Mononuclear cell (primary cell): Measurements from ENCODE around the gene RFWD3. TPM values are rescaled to one million over a fixed set of nuclear protein-coding genes. Genes with fewer than 3 reads are reported as not detected.

Experiments
- H3K27me3 ChIP-seq: 2 replicates; pipeline ENCODE4 v1.6.0; 2011; ENCODE audit warnings: low read length, control low read depth; ENCODE audit not compliant: insufficient read depth
- H3K4me1 ChIP-seq: 2 replicates; pipeline ENCODE4 v1.5.1; 2011; ENCODE audit warnings: mild to moderate bottlenecking, low read length, control low read depth; ENCODE audit not compliant: insufficient read depth
- H3K4me3 ChIP-seq: 2 replicates; pipeline ENCODE4 v1.5.1; 2011; ENCODE audit warnings: mild to moderate bottlenecking, low read length, moderate library complexity
- H3K9me3 ChIP-seq: 2 replicates; pipeline ENCODE4 v1.5.1; 2011; ENCODE audit warnings: low read depth, mild to moderate bottlenecking, control low read depth, low read length
- total RNA-seq: library from RNA; depleted of rRNA; stranded (reverse); fragments of >200 nt; gene quantifications from one replicate; pipeline ENCODE4 v1.2.3, GENCODE V29; 2012

The RFWD3 gene
- total RNA-seq, 1 donor: 24.9 TPM

DNA sequence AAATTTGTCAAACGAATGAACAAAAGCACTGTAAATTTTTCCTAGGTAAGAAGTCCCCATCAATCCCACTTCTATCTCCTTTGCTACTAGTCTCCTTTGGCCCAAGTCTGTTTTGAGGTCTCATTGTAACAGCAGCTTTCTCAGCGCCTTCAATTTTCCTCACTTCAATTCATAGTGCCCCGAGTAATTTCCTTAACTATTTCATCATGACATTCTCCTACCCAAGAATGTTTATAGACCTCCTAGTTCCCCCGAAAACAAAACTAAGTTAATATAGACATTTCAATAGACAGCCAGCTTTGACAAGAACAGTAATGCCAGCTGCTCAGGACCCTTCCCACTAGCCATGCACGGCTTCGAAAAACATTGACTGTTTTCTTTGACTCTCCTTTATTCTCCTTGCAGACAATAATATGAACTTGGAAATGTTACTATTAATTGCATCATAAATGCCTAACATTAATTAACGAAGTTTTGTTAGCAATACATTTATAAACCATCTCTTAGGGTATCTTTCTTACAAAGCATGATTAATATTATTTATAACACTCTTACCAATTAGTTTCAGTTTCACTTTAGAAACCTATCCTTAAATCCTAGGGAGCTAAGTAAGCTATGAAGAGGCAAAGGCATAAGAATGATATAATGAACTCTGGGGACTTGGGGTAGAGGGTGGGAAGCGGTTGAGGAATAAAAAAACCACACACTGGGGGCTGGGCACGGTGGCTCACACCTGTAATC, 82.6 kb downstream of the RFWD3 start:
- Histone ChIP-seq H3K4me1 (peaks cover 30% of the 10 kb centered on the region), H3K27me3 (no peaks in the 10 kb centered on the region), H3K9me3 (no peaks in the 10 kb centered on the region), H3K4me3 (no peak overlapping the region)

DNA sequence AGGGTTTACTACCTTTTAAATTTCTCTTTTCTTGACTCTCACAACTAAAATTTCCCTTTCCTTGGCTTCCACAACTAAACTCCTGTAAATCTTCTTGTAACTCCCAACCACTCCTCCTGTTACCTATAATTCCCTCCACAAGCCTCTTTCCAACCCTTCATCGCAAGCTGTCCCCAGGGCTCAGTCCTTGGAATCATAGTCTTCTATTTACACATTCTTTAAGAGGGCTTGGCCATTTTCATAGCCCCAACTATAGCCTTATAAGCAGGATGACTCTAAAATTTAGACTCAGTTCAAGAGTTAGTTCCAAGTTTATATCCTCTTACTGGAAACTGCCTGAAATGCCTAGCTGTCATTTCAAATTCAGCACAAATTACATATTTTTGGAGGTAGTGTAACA, 83.7 kb downstream of the RFWD3 start:
- Histone ChIP-seq H3K4me1 (peaks cover 22% of the 10 kb centered on the region), H3K27me3 (no peaks in the 10 kb centered on the region), H3K9me3 (no peaks in the 10 kb centered on the region), H3K4me3 (no peak overlapping the region)

DNA sequence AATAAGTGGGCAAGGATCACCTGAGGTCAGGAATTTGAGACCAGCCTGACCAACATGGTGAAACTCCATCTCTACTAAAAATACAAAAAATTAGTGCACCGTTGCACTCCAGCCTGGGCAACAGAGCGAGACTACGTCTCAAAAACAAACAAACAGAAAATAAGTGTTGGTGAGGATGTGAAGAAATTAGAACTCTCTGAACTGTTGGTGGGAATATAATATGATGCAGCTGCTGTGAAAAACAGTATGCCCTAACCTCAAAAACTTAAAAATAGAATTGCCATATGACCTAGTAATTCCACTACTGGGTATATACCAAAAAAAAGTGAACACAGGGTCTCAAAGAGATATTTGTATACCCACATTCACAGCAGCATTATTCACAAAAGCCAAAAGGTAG, 85.8 kb downstream of the RFWD3 start:
- Histone ChIP-seq H3K9me3 (no peaks in the 10 kb centered on the region), H3K4me1 (peaks cover 20% of the 10 kb centered on the region), H3K27me3 (no peaks in the 10 kb centered on the region), H3K4me3 (no peak overlapping the region)

DNA sequence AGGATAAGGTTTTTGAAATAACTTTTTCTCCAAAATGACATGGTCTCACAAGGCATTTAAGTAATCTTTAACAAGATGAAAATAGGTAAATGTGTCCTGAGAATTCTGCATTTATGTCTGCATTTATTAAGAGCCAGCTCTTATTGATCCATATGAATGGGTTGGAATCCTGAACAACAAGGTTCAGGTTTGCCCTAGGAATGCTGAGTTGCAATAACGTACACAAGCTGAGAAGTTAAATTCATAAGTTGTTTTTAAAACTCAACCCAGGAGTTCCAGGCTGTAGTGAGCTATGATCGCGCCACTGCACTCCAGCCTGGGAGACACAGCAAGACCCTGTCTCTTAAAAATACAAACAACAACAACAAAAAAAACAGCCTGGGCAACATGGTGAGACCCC, 87.8 kb downstream of the RFWD3 start:
- no peaks in the 10 kb centered on the region for H3K27me3 ChIP-seq
- H3K4me3 ChIP-seq: no peak overlapping the region
- no peaks in the 10 kb centered on the region for H3K9me3 ChIP-seq
- H3K4me1 ChIP-seq: peaks cover 16% of the 10 kb centered on the region

DNA sequence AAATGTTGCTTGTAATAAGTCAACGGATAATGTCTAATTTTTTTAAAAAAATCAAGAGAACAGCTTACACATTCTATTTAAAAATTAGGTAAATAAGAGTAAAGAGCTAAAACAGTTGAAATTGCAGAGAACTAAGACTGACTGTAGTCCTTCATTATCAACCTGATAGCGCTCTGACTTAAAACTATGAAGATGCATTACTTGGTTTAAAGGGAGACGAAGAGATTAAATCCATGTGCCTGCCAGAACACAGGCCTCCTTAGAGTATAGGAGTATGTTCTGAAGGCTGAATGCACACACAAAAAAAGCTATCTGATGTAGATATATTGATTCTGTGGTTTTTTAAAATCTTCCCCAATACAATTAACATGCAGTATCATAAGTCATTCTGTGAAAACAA, 88.2 kb downstream of the RFWD3 start:
- peaks cover 20% of the 10 kb centered on the region for H3K4me1 ChIP-seq
- no peaks in the 10 kb centered on the region for H3K9me3 ChIP-seq
- H3K4me3 ChIP-seq: no peak overlapping the region
- H3K27me3 ChIP-seq: no peaks in the 10 kb centered on the region

DNA sequence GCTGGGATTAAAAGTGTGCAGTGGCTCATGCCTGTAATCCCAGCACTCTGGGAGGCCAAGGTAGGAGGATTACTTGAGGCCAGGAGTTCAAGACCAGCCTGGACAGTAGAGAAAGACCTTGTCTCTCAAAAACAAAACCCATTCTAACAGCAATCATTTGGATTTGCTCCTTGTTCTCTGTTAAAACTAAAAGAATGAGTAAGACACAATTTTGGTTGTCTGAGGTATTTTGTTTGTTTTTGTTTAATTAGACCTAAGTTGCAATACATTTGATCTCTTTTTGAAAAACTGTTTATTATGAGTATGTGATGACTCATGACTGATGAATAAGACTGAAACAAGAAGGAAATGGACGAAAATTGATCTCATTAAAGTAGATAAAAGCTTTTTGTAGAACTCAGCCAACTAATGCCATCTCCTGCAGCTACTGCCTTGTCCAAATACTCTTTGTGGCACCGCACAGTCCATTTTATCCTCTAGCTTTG, 88.8 kb downstream of the RFWD3 start:
- Histone ChIP-seq H3K27me3 (no peaks in the 10 kb centered on the region), H3K9me3 (no peaks in the 10 kb centered on the region), H3K4me3 (no peak overlapping the region), H3K4me1 (peaks cover 20% of the 10 kb centered on the region)

DNA sequence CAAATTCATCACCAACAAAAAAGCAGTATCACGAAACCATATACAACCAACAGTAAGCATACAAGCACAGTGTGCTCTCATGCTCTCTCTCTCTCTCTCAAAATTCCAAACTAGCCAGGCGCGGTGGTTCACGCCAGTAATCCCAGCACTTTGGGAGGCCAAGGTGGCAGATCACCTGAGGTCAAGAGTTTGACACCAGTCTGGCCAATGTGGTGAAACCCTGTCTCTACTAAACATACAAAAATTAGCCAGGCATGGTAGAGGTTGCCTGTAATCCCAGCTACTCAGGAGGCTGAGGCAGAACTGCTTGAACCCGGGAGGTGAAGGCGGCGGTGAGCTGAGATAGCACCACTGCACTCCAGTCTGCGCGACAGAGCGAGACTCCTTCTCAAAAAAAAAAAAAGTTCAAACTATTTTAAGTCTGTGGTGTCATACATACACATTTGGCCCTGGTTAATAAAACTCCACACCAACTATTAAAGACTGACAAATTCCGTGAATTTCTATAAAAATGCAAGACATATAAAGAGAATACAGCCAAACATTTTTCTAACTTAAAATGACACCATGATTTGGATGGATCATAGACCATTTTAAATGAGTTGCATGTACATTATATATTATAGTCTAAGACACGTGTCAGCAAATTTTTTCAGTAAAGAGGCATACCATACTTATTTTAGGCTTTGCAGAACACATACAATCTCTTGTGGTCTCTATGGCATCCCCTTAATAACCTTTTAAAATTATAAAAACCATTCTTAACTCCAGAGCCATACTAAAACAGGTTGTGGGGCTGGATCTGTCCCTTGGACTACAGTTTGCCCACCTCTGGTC, 90.7 kb downstream of the RFWD3 start:
- H3K27me3 ChIP-seq: no peaks in the 10 kb centered on the region
- H3K4me3 ChIP-seq: no peak overlapping the region
- no peaks in the 10 kb centered on the region for H3K9me3 ChIP-seq
- peaks cover 19% of the 10 kb centered on the region for H3K4me1 ChIP-seq

DNA sequence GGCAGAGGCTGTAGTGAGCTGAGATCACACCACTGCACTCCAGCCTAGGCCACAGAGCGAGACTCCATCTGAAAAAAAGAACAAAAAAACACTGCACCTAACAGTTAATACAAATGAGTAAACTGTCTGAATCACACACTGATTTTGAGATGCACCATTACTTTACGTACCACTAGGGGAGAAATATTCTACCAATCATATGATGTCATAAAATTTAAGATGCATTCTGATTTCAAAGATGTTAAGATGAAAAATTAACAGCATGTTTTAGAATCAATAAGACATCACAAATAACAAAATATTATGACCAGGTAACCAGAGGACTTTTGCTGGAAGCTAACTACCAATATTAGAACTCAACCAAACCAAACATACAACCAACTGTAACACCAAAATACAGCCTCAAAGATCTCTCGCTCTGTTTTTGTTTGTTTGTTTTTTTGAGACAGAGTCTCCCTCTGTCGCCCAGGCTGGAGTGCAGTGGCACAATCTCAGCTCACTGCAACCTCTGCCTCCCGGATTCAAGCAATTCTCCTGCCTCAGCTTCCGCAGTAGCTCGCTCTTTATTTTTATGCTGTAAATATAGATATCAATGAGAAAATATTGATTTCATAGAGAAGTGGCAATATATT, 91.4 kb downstream of the RFWD3 start:
- Histone ChIP-seq H3K9me3 (no peaks in the 10 kb centered on the region), H3K27me3 (no peaks in the 10 kb centered on the region), H3K4me1 (peaks cover 26% of the 10 kb centered on the region), H3K4me3 (no peak overlapping the region)

DNA sequence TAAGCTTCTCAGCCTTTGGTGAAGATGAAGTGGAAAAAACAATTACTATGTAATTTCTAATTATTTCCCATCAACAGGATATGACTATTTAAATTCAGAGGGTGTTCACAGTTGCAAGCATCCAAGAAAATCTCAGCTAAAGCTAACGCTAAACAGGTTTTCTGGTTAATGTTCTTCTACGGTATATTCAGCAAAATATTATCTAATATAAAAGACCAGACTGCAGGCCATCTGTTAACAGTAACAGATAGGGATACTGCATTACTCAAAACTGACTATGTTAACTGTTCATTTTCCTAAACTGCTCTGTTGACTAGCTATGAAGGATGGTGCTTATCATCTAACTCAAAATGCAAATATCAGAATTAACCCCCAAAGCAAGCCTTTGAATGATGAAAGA, 92.5 kb downstream of the RFWD3 start:
- H3K27me3 ChIP-seq: no peaks in the 10 kb centered on the region
- H3K4me3 ChIP-seq: no peak overlapping the region
- no peaks in the 10 kb centered on the region for H3K9me3 ChIP-seq
- peaks cover 26% of the 10 kb centered on the region for H3K4me1 ChIP-seq

DNA sequence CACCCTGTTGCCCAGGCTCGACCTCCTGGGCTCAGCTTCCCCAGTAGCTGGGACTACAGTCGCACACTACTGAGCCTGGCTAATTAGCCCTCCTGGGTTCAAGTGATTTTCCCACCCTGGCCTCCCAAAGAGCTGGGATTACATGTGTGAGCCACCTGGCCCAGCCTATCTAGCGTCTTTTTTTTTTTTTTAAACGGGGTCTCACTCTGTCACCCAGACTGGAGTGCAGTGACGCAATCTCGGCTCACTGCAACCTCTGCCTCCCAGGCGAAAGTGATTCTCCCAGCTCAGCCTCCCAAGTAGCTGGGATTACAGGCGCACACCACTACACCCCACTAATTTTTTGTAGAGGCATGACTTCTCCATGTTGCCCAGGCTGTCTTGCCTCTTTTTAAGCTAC, 93.1 kb downstream of the RFWD3 start:
- no peaks in the 10 kb centered on the region for H3K27me3 ChIP-seq

More for the DNA sequence above, 93.1 kb downstream of the RFWD3 start:
- Histone ChIP-seq H3K9me3 (no peaks in the 10 kb centered on the region), H3K4me3 (no peak overlapping the region), H3K4me1 (peaks cover 26% of the 10 kb centered on the region)

Other genes starting within 250 kb of the RFWD3 start
- not detected for gene CLEC18B, start 245.4 kb downstream of the RFWD3 start, total RNA-seq
- gene GLG1, start 59.8 kb downstream of the RFWD3 start, total RNA-seq: 91.0 TPM
- 17.6 TPM for gene MLKL, start 34.0 kb upstream of the RFWD3 start, total RNA-seq
- gene FA2H, start 107.9 kb upstream of the RFWD3 start, total RNA-seq: 0.42 TPM